Hematopoietic multipotent progenitor cell treated with erythropoietin and hydrocortisone succinate and interleukin-3 and kit ligand, for 17 days (in vitro differentiated cells): Measurements from ENCODE around the gene SUPV3L1.

Experiments
- DNase-seq: peaks from one replicate; pipeline ENCODE4 v3.0.0-alpha.2; 2015; ENCODE audit warnings: low spot score

The SUPV3L1 gene

DNA sequence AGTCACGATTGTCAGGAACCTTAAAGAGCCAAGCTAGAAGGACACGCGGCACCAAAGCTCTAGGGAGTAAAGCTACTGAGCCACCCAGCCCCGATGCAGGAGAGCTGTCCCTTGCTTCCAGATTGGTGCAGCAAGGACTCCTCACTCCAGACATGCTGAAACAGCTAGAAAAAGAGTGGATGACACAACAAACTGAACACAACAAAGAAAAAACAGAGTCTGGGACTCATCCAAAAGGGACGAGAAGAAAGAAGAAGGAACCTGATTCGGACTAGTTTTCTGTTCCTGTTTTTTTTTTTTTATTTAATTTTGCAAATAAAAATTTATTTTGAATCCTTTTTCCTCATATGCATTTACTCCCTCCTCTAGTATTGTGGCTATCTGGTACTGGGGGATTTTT lies 28.7 kb downstream of the SUPV3L1 start:
- DNase-seq = no peak

DNA sequence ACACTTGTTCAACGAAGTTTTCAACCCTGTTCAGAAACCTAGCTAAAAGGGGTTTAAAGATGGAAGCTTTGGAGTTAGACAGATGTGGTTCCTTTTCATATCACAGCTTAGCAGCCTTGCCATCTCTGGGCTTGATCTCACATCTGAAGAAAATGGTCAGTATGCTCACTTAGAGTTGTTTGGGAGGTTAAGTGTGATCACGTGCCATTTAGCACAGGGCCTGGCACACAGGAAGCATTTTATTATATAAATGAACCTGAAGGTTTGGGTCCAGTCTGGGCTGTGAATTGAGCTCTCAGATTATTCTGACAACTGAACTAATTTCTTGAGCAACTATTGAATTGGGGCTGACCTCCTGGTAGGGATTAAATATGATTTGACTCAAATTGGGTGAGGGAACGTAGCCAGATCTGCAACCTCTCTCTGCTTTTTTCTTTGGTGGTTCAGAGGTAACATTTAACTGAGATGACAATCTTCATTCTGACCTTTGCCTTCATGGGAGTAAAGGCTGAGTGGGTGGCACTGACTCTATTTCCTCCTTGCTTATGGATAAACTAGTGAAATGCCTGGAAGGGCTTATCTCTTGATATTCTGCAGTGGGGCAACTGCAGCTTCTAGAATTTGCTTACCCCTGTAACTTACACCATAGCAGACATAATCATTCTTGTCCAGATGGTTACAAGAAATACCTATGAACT lies 29.9 kb downstream of the SUPV3L1 start:
- no peak for DNase-seq

DNA sequence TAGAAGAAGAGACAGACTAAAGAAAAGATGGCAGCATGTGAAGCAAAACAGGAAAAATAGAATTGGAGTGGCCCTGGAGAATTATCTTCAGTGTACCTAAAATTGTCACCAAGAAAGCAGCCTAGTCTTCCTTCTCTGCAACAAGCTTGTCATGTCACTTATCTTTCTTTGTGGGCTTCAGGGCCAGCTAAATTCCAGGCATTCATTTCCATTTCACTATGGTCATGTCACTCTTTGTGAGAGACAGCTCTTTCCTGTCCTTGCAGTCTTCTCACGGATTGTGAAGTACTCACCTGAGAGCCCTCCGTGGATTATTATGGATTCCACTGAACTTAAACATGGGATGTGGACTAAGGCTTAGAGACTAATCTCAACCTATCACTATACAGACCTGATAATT lies 31.1 kb downstream of the SUPV3L1 start:
- DNase-seq = no peak

DNA sequence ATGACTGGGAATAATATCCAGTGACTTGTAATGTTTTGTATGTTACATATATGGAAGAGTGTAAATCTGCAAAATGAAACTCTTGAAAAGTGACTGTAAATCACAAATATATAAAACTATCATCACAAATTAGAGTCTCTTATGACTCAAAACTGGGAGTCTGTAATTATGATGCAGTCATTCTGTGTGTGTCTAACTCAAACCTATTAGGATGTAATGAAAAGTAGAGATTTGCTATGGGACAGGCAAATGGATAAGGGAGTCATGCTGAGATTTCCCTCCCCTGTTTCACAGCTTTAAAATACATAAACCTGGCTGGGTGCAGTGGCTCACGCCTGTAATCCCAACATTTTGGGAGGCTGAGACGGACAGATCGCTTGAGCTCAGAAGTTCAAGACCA lies 31.5 kb downstream of the SUPV3L1 start:
- DNase-seq = no peak

DNA sequence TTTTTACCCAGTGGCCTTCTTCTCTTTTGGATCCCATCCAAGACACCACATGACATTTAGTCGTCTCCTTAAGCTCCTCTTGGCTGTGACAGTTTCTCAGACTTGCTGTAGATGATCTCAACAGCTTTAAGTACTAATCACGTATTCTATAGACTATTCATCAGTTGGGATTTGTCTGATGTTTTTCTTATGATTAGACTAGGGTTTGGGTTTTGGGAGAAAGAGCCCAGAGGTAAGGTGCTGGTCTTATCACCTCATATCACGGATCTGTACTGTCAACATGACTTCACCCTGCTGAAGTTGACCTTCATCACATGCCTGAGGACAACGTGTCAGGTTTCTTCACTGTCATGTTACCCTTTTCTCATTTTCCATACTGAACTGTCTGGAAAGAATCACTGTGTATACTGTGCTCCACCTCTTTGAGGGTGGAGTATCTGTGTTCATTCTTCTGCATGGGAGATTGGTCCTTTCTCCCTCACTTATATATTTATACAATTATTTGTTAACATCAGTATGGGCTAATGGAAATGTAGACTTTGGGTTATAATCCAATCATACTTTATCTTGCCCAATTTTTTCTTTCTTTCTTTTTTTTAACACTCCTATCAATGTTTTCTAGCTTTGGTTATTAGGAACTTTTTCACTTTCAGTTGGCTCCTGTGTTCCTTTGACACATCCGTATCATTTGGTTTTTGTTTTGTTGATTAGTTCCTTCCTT lies 33.7 kb downstream of the SUPV3L1 start:
- DNase-seq = no peak

DNA sequence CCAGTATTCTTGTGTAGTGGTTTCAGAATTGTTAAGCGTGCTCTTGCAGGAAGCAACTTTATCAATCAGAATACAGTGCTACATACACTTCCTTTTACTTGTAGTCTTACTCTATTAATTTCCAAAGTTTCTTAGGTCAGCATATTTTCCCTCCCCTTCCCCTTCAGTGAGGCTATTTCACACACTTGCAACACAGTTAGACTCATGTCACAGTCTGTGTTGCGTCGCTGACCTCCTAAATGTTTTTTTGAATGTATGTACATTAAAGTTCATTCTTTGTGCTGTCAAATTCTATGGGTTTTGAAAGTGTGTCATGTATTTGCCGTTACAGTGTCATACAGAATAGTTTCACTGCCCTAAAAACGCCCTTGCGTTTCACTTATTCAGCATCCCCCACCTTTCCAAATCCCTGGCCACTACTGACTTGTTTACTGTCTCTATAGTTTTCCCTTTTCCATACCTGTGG lies 34.7 kb downstream of the SUPV3L1 start:
- DNase-seq = no peak

DNA sequence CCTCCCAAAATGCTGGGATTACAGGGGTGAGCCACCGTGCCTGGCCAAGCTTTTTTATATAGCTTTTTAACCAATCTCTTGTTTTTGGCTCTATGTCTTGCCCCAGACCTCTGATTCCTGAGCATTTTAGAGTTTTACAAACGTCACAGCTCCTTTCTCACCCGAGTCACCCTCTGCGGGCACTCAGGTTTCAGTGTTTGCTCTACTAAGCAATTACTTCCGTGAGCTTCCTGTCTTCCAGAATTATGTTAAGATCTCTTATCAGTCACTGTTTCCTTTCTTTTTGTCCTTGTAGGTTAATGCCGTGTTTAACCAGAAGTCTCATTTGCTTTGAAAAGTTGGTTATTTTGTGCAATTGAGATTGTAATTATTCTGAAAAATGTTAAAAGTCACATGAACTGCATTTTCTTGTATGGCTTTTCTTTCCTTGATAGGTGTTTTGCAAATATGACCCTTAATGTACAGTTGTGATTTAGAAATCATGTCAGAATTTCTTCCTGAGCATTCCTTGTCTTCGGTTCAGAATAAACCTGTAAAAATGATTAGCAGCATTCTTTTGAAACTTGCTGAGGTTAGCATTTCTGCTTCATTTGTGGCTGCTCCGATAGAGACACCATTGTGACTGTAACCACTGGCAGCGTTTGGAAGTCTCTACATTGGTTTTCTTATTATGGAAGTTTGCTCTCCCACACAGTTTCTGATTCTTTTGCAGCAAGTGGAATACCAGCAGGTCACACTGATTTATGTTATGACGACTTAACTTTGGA lies 35.6 kb downstream of the SUPV3L1 start:
- no peak for DNase-seq

DNA sequence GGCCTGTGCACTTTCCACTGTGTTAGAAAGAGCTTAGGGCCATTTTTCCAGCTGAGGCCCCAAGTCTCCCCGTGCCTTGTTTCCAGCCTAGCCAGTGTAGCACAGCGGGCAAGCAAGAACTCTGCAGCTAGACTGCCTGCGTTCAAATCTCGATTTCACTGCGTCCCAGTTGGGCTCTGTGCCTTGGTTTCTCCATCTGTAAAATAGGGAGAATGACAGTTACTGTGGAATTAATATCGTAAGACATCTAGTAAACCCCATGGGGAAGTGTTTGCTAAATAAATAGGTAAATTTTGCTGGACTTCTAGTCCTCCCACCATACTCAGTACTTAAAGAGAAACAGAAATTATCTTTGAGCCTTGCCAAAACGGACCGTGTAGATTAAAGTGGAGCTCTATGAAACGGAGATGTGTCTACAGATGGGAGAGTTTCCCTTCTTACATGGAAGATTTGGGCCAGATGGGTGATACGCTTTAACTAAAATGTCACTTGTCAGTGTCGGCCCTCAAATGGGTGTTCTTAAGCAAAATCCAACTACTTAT lies 36.6 kb downstream of the SUPV3L1 start:
- no peak for DNase-seq

DNA sequence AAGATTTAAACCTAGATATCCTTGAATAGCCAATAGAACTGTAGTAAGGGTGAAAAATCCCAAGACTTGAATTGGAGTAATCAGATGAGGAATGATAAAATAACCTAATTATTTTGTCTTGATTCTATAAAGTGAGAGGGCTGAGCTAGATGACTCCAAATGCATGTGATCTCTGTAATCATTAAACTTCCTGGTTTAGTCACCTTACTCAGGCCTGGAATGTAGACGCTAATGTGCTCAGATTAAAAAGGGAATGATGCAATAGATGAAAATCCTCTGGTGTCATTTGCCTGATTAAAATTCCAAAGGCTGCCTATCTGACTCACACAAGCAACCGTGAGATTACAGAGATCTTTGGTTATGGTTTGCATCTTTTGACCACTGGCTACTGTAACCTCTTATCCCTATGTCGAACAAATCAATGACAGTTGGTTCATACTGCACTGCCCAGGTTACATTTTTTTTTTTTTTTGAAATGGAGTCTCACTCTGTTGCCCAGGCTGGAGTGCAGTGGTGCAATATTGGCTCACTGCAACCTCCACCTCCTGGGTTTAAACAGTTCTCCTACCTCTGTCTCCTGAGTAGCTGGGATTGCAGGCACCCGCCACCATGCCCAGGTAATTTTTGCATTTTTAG lies 37.2 kb downstream of the SUPV3L1 start:
- DNase-seq = no peak

DNA sequence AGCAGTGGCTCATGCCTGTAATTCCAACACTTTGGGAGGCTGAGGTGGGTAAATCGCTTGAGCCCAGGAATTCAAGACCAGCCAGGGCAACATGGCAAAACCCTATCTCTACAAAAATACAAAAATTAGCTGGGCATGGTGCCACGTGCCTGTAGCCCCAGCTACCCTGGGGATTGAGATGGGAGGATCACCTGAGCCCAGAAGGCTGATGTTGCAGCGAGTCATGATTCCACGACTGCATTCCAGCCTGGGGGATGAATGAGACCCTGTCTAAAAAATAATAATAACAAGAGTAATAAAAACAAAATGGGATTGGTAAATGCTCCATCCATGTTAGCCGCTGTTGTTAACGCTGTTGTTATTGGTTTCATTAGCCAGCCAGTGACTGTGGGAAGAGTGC lies 38.8 kb downstream of the SUPV3L1 start:
- no peak for DNase-seq

DNA sequence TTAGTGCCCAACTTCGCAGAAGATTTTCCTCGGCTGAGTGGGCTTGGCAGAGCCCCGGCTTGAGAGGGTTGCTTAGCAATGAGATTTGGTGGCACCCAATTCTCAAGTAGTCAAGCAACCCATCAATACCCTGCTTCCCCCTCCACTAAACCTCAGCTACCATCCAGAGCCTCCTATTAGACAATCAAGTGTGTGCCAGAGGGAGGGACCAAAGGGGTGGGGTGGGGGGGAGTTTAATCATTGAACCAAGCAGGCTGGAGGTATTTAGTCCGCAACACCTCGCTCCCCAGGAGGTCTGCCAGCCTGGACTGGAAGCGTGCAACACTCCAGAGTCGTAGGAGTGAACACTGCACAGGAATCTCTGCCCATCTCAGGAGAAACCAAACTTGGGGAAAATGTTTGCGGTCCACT lies 40.0 kb downstream of the SUPV3L1 start, which contains the start of gene HKDC1:
Gene HKDC1 (plus strand): TSS at position 292 of the 411 bp plus-strand sequence. CDS start 104 bp downstream, at position 396.
- DNase-seq = no peak

DNA sequence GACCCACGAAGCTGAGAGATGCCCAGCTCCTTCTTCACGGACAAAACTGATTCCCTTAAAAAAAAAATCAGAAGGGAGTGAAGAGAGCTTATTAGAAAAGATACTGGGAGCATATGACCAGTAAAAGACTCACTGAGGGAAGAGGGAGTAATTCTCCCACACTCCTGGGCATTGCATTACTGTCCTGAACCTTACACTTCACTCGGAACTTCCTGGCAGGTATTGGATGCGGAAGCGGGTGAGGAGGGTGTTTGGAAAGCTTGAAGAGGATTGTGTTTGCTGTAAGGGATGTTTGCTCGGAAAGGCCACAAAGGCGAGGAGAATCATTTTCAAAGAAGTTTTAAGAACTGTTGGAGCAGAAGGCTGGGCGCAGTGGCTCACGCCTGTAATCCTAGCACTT lies 40.5 kb downstream of the SUPV3L1 start:
- DNase-seq = no peak

DNA sequence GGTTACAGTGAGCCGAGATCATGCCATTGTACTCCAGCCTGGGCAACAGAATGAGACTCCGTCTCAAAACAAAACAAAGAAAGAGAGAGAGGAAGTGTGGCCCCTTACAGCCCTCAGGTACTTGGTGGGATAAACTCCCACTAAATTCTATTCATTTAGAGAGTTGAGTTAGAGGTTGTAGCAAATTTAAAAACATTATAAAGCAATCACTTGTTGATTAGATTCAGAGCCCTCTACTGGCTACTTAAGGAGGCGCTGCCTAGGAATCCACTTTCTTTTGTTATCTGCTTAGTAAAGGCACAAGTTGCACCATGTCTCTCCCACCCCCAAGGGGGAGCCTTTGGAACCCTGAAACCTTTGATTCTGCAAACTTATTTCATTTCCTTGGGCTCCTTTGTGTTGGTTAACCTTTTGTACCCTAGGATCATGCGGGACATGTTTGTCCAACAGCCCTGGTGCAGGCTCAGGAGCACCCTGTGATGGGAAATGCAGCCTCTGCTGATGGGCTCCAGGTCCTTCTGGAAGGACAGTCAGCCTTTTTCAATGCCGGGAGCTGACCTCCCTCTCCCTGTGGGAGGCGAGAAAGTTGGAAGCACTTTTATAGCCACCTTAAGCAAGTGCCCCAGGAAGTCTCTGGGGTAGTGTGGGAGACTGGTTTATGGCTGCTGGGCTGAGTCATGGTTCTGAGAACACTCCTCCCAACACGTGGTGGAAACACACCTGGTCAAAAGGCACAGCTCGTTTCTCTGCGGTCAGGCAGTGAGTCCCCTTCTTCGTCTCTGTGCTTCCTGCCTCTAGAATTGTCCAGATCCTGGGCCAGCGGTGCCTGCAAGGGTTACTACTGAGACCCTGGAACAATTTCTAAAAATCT lies 42.4 kb downstream of the SUPV3L1 start:
- peak; percentile 66 for DNase-seq

DNA sequence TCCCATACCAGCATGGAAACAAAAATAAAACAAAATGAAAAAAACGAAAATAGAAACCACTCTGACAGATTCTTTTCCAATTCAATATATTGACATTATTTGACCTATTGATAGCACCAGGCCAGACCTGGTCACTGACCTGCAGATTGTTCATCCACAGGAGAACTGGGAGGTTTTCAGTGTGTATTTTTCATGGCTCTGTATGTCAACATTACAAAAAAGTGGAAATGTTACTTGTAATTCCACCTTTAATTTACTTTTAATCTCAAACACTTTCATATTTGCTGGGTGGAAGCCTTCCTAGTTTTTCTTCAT lies 43.0 kb downstream of the SUPV3L1 start:
- DNase-seq = no peak

DNA sequence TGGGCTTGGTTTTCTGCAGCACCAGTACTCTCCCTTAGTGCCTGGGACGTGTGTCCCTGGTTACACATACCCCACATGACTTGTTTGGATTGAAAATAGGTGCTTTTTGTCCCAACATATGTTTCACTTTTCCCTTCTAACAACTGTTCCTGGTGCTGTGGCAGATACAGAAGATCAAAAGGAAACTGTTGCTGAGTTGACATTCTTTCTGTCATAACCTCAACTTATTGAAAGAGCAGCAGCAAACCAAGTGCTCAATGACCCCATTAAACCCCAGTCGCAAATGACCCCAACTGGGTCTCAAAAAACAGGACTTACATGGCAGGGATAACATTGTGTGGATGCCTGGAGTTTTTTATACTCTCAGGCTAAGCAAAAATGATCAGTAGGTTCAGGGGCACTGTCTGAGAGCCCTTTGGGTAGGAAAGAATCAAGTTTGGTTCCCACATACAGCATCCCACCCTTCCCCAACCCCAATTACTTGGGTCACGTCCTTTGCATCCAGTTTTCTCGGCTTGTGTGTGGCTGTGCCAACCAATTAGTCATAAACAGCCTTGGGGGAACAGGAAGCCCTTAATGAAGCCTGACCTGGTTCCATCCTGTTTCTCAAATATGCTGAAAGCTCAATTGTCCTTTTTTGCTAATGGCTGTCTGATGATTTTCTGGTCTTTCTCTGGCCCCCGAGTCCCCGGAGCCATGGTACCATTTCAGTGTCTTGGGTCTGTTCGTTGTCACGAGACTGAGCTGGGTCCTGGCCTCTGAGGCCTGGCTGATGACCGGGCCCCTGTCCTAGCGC lies 45.0 kb downstream of the SUPV3L1 start:
- DNase-seq = no peak

DNA sequence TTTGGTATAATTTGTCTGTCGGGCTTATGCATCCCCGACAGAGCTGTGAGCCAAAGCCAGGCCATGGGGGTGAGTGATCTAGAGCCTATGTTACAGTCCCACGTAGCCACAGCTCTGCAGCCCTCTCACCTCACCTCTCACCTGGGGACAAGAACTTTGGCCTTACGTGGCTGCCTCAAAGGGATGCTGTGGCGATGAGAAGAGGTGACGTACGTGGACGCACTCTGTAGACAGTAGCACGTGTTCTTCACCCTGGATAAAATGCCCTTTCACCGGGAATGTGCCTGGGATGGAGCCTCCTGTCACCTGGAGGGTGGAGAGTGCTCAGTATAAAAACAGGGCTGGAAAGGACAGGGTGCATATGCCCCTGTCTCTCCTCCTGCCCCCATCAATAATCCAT lies 45.6 kb downstream of the SUPV3L1 start:
- no peak for DNase-seq

DNA sequence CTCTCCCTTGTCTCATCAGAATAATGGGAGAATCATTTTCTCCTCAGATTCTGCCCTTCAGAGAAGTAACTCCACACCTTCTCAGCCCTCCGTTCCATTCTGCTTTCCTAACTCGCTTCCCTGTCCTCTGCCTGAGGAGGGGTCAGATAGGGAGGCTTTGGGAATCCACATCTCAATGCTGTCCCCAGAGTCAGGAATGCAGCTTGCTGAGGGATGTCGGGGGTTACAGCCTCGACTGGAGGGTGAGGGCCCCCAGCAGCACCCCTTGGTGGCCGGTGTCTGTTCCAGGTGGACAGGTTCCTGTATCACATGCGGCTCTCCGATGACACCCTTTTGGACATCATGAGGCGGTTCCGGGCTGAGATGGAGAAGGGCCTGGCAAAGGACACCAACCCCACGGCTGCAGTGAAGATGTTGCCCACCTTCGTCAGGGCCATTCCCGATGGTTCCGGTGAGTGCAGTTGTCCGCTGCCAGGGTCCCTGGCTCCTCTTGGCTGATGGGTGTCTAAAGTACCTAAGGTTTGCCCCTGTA lies 47.0 kb downstream of the SUPV3L1 start:
- no peak for DNase-seq

DNA sequence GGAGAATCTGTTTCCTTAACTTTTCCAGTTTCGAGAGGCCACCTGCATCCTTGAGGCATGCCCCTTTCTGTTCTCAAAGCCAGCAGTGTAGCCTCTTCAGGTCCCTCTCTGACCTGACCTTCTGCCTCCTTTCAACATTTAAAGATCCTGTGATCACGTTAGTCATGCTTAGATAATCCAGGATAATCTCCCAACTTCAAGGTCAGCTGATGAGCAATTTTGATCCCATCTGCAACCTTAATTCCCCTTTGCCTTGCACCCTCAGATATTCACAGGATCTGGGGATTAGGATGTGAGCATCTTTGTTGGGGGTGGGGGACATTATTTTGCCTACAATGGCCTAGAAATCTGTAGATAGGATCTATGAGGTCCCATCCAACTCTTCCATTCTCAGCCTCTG lies 48.1 kb downstream of the SUPV3L1 start:
- DNase-seq = no peak

DNA sequence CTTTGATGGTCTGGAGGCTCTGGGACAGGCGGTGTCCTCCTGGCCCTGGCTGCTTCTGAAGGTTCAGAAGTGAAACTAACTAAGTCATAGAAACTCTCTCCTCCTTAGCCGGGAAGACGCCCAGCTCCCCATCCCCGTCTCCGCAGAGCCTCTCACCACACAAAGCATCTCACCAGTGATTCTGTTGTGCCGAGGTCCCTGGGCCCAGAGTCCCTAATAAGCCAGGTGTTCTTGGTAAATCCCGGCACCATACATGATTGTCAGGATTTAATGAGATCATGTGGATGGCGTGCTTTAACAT lies 49.5 kb downstream of the SUPV3L1 start:
- no peak for DNase-seq

DNA sequence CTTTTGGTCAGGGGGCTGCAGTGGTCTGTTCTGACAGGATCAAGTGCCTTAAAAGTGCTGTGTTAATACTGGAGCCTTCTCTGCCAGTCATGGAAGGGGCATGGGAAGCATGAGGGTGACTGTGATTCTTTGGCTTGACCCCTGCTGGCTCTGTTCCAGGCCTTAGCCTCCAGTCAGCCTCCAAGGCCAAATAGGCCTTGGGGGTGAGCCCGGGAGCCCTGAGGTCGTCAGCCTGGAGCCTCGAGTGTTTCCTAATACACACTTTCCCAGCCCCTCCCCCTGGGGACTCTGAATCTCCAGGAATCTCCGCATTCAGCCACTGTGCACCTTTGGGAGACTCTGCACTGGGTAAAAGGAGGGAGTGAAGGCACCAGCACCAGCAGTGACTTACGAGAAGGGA lies 50.1 kb downstream of the SUPV3L1 start:
- DNase-seq = no peak
